HEK293 (cell line): Measurements from ENCODE around the gene LDLRAD4.

Experiments used
- CTCF ChIA-PET: fragments of 350-600 bp; formaldehyde crosslinking; extraction: SDS; loops from one replicate; lab custom pipeline; 2021; ENCODE audit warnings: antibody characterized with exemption; lab: Yijun Ruan, JAX
- POLR2A ChIA-PET: fragments of 300-600 bp; formaldehyde crosslinking; extraction: SDS; loops from one replicate; lab custom pipeline; 2020; ENCODE audit warnings: antibody characterized with exemption, inconsistent platforms; lab: Yijun Ruan, JAX
- H3K27ac ChIP-seq: fragments of 200-500 bp; sonication (Bioruptor generic); 2 replicates; pipeline ENCODE4 v1.5.1; 2014; ENCODE audit warnings: low read depth, low read length, control low read depth, inconsistent platforms; ENCODE audit errors: extremely low read depth
- H3K36me3 ChIP-seq, 2 experiments: fragments of 200-500 bp in 1 of 2; sonication (Bioruptor generic) in 1 of 2; 1 replicate in 1 of 2; 2 replicates in 1 of 2; pipeline ENCODE4 v1.5.1; 2014 to 2017; ENCODE audit warnings: inconsistent platforms in 2 of 2, low read length in 2 of 2; ENCODE audit not compliant: control insufficient read depth in 2 of 2, insufficient read depth in 1 of 2
- H3K4me1 ChIP-seq: fragments of 200-500 bp; sonication (Bioruptor generic); 2 replicates; pipeline ENCODE4 v1.5.1; 2014; ENCODE audit warnings: mild to moderate bottlenecking, low read length, inconsistent platforms; ENCODE audit not compliant: control insufficient read depth, insufficient read depth
- H3K4me3 ChIP-seq: 2 replicates; pipeline ENCODE4 v1.5.1; 2011; ENCODE audit warnings: low read depth, mild to moderate bottlenecking, control low read depth, low read length, moderate library complexity
- H3K9me3 ChIP-seq: fragments of 200-500 bp; sonication (Bioruptor generic); 2 replicates; pipeline ENCODE4 v1.5.1; 2014; ENCODE audit warnings: low read depth, low read length, inconsistent platforms; ENCODE audit not compliant: control insufficient read depth, insufficient read depth
- GLI4 ChIP-seq: fragments of 450-650 bp; formaldehyde crosslinking; IDR thresholded peaks from 2 replicates; pipeline ENCODE4 v1.5.1; 2016; ENCODE audit warnings: missing biosample characterization, missing genetic modification characterization
- RBAK ChIP-seq: fragments of 450-650 bp; formaldehyde crosslinking; IDR thresholded peaks from 2 replicates; pipeline ENCODE4 v1.5.1; 2016; ENCODE audit warnings: missing biosample characterization, missing genetic modification characterization
- SP3 ChIP-seq: fragments of 450-650 bp; formaldehyde crosslinking; IDR thresholded peaks from 2 replicates; pipeline ENCODE4 v1.5.1; 2016; ENCODE audit warnings: missing biosample characterization, missing genetic modification characterization
- YY2 ChIP-seq: fragments of 450-650 bp; formaldehyde crosslinking; IDR thresholded peaks from 2 replicates; pipeline ENCODE4 v1.5.1; 2016; ENCODE audit warnings: missing biosample characterization, missing genetic modification characterization
- ZBTB6 ChIP-seq: fragments of 450-650 bp; formaldehyde crosslinking; IDR thresholded peaks from 2 replicates; pipeline ENCODE4 v1.5.1; 2017; ENCODE audit warnings: missing biosample characterization, missing genetic modification characterization
- ZBTB8A ChIP-seq: fragments of 450-650 bp; formaldehyde crosslinking; IDR thresholded peaks from 2 replicates; pipeline ENCODE4 v1.5.1; 2016; ENCODE audit warnings: missing biosample characterization, missing genetic modification characterization
- ZEB2 ChIP-seq: fragments of 450-650 bp; formaldehyde crosslinking; IDR thresholded peaks from 2 replicates; pipeline ENCODE4 v1.5.1; 2016; ENCODE audit warnings: missing biosample characterization, missing genetic modification characterization
- ZNF138 ChIP-seq: fragments of 450-650 bp; formaldehyde crosslinking; IDR thresholded peaks from 2 replicates; pipeline ENCODE4 v1.5.1; 2016; ENCODE audit warnings: missing biosample characterization, missing genetic modification characterization, borderline replicate concordance
- ZNF2 ChIP-seq: fragments of 450-650 bp; formaldehyde crosslinking; IDR thresholded peaks from 2 replicates; pipeline ENCODE4 v1.5.1; 2016; ENCODE audit warnings: missing biosample characterization, missing genetic modification characterization
- ZNF274 ChIP-seq, 2 experiments: fragments of 200-500 bp in 1 of 2; fragments of 450-650 bp in 1 of 2; sonication (Bioruptor generic) in 1 of 2; formaldehyde crosslinking in 1 of 2; IDR thresholded peaks; 2 replicates each; pipeline versions ENCODE4 v1.5.1 to v1.6.1; 2014 to 2016; ENCODE audit warnings: borderline replicate concordance in 1 of 2, inconsistent platforms in 1 of 2, low read length in 1 of 2, missing biosample characterization in 1 of 2, missing genetic modification characterization in 1 of 2
- ZNF280D ChIP-seq: fragments of 450-650 bp; formaldehyde crosslinking; IDR thresholded peaks from 2 replicates; pipeline ENCODE4 v1.5.1; 2016; ENCODE audit warnings: missing biosample characterization, missing genetic modification characterization
- ZNF292 ChIP-seq: fragments of 450-650 bp; formaldehyde crosslinking; IDR thresholded peaks from 2 replicates; pipeline ENCODE4 v1.5.1; 2016; ENCODE audit warnings: low read depth, missing biosample characterization, missing genetic modification characterization, borderline replicate concordance
- ZNF350 ChIP-seq: fragments of 450-650 bp; formaldehyde crosslinking; IDR thresholded peaks from 2 replicates; pipeline ENCODE4 v1.5.0; 2017; ENCODE audit warnings: missing biosample characterization, mild to moderate bottlenecking, missing genetic modification characterization
- ZNF391 ChIP-seq: fragments of 450-650 bp; formaldehyde crosslinking; IDR thresholded peaks from 2 replicates; pipeline ENCODE4 v1.5.1; 2016; ENCODE audit warnings: low read depth, missing biosample characterization, missing genetic modification characterization, borderline replicate concordance
- ZNF518A ChIP-seq: fragments of 450-650 bp; formaldehyde crosslinking; conservative IDR thresholded peaks from 2 replicates; pipeline ENCODE4 v1.5.1; 2016; ENCODE audit warnings: low read depth, missing biosample characterization, missing genetic modification characterization
- ZNF645 ChIP-seq: fragments of 450-650 bp; formaldehyde crosslinking; IDR thresholded peaks from 2 replicates; pipeline ENCODE4; 2016; ENCODE audit warnings: missing biosample characterization, missing genetic modification characterization
- ZNF664 ChIP-seq: fragments of 450-650 bp; formaldehyde crosslinking; IDR thresholded peaks from 2 replicates; pipeline ENCODE4 v1.5.1; 2016; ENCODE audit warnings: missing biosample characterization, missing genetic modification characterization
- ZNF677 ChIP-seq: fragments of 450-650 bp; IDR thresholded peaks from 2 replicates; pipeline ENCODE4 v1.5.0; 2018; ENCODE audit warnings: missing biosample characterization, mild to moderate bottlenecking, missing genetic modification characterization, moderate library complexity
- ZNF792 ChIP-seq: fragments of 450-650 bp; formaldehyde crosslinking; IDR thresholded peaks from 2 replicates; pipeline ENCODE4 v1.5.1; 2016; ENCODE audit warnings: missing biosample characterization, missing genetic modification characterization
- ZNF843 ChIP-seq: fragments of 450-650 bp; formaldehyde crosslinking; IDR thresholded peaks from 2 replicates; pipeline ENCODE4 v1.5.1; 2016; ENCODE audit warnings: missing biosample characterization, missing genetic modification characterization

LDLRAD4 gene

GRCh38 chr18:13376298-13376840 is 157.8 kb downstream of the LDLRAD4 start:
- 0 out of 2 replicates have a peak, but pooled peaks cover 3% of the 10 kb centered on the region for H3K4me1 ChIP-seq
- H3K4me3 ChIP-seq: no peak overlapping the region
- H3K9me3 ChIP-seq: no peaks in the 10 kb centered on the region
- TF ChIP-seq ZNF645 (no peak), ZNF843 (tag by site-specific recombination) (no peak), YY2 (tag by site-specific recombination) (no peak), SP3 (tag by site-specific recombination) (no peak), ZNF792 (no peak), ZNF2 (no peak), ZNF138 (tag by site-specific recombination) (no peak), ZNF292 (no peak), ZNF350 (tag by site-specific recombination) (no peak), ZNF518A (tag by site-specific recombination) (no peak), ZNF664 (tag by site-specific recombination) (no peak), GLI4 (tag by site-specific recombination) (no peak), ZNF274 (IDR thresholded peaks at IDR 0.05; ENCODE audit: low read length) (no peak), ZNF274 (tag by site-specific recombination; IDR thresholded peaks at IDR 0.05; ENCODE audit: borderline replicate concordance) (no peak), ZNF280D (no peak), ZBTB6 (tag by site-specific recombination) (no peak), ZEB2 (no peak), ZNF391 (no peak), ZBTB8A (no peak), ZNF677 (tag by site-specific recombination) (no peak), RBAK (no peak)
- no peak overlapping the region for H3K27ac ChIP-seq
- POLR2A ChIA-PET: no interaction called here
- CTCF ChIA-PET: no interaction called here
- H3K36me3 ChIP-seq: no peaks in the 10 kb centered on the region
